HL-60 (cell line): ENCODE measurements around the gene CASP8AP2.

Experiments
- DNase-seq, 2 experiments: peaks; one replicate each; pipeline ENCODE4 v3.0.0-alpha.2; 2010 to 2020; ENCODE audit warnings: low read depth in 1 of 2, low spot score in 1 of 2
- H3K27ac ChIP-seq: fragments of 250-450 bp; sonication (Bioruptor Pico); replicated peaks from 2 replicates; pipeline ENCODE4 v1.5.1; 2020; ENCODE audit warnings: mild to moderate bottlenecking, moderate library complexity
- H3K27me3 ChIP-seq: fragments of 250-450 bp; sonication (Bioruptor Pico); 2 replicates; pipeline ENCODE4 v1.5.1; 2021; ENCODE audit warnings: mild to moderate bottlenecking, moderate library complexity; ENCODE audit not compliant: insufficient read depth, poor library complexity, severe bottlenecking
- H3K4me3 ChIP-seq: replicated peaks from 2 replicates; pipeline ENCODE4 v1.5.1; 2011; ENCODE audit warnings: mild to moderate bottlenecking, control low read depth, low read length; ENCODE audit not compliant: insufficient read depth
- GABPA ChIP-seq: IDR thresholded peaks from 2 replicates; pipeline ENCODE4 v1.6.1; 2012; ENCODE audit warnings: low read depth
- POLR2AphosphoS5 ChIP-seq: IDR thresholded peaks from 2 replicates; pipeline ENCODE4 v1.6.1; 2012; ENCODE audit warnings: low read depth
- REST ChIP-seq: IDR thresholded peaks from 2 replicates; pipeline ENCODE4 v1.6.1; 2012; ENCODE audit warnings: low read depth; ENCODE audit not compliant: insufficient replicate concordance
- SPI1 ChIP-seq: IDR thresholded peaks from 2 replicates; pipeline ENCODE4 v1.6.1; 2012; ENCODE audit warnings: low read depth, mild to moderate bottlenecking, borderline replicate concordance
- TF ChIP-seq, protein P1 (sequence below): IDR thresholded peaks from one replicate; pipeline ENCODE4 v1.5.1; 2011; ENCODE audit warnings: low read length, control low read depth, inconsistent platforms; ENCODE audit not compliant: insufficient read depth

Gene CASP8AP2

GRCh38 chr6:89789980-89790379 is 39.7 kb upstream of the CASP8AP2 start:
- H3K27ac ChIP-seq: no peak overlapping the region
- no peak overlapping the region for H3K4me3 ChIP-seq
- no peak for DNase-seq
- TF ChIP-seq REST: no peak
- TF ChIP-seq, protein P1, sequence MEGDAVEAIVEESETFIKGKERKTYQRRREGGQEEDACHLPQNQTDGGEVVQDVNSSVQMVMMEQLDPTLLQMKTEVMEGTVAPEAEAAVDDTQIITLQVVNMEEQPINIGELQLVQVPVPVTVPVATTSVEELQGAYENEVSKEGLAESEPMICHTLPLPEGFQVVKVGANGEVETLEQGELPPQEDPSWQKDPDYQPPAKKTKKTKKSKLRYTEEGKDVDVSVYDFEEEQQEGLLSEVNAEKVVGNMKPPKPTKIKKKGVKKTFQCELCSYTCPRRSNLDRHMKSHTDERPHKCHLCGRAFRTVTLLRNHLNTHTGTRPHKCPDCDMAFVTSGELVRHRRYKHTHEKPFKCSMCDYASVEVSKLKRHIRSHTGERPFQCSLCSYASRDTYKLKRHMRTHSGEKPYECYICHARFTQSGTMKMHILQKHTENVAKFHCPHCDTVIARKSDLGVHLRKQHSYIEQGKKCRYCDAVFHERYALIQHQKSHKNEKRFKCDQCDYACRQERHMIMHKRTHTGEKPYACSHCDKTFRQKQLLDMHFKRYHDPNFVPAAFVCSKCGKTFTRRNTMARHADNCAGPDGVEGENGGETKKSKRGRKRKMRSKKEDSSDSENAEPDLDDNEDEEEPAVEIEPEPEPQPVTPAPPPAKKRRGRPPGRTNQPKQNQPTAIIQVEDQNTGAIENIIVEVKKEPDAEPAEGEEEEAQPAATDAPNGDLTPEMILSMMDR: no peak
- no peak for TF ChIP-seq GABPA
- TF ChIP-seq SPI1: no peak
- no peak for TF ChIP-seq POLR2AphosphoS5
- no peaks in the 10 kb centered on the region for H3K27me3 ChIP-seq

GRCh38 chr6:89790403-89790802 is 39.3 kb upstream of the CASP8AP2 start:
- no peak overlapping the region for H3K4me3 ChIP-seq
- TF ChIP-seq, protein P1: no peak
- TF ChIP-seq POLR2AphosphoS5 (no peak), GABPA (no peak), REST (no peak), SPI1 (no peak)
- DNase-seq: no peak
- H3K27ac ChIP-seq: no peak overlapping the region
- no peaks in the 10 kb centered on the region for H3K27me3 ChIP-seq

- peak; percentile 36 to 70 for DNase-seq
- Histone ChIP-seq H3K4me3 (no peak overlapping the region), H3K27me3 (no peaks in the 10 kb centered on the region), H3K27ac (no peak overlapping the region)
- no peak for TF ChIP-seq POLR2AphosphoS5
- TF ChIP-seq SPI1: peak; percentile 80
- TF ChIP-seq, protein P1: peak; percentile 85
These were observed 36.8 kb upstream of the CASP8AP2 start for GRCh38 chr6:89792881-89793280.

GRCh38 chr6:89793586-89793985 is 36.1 kb upstream of the CASP8AP2 start:
- no peak overlapping the region for H3K27ac ChIP-seq
- TF ChIP-seq GABPA: no peak
- no peak for TF ChIP-seq POLR2AphosphoS5
- TF ChIP-seq, protein P1: no peak
- TF ChIP-seq REST: no peak
- TF ChIP-seq SPI1: no peak
- no peak for DNase-seq
- H3K4me3 ChIP-seq: no peak overlapping the region
- no peaks in the 10 kb centered on the region for H3K27me3 ChIP-seq
